Measurements from ENCODE around the gene SMS.

GRCh38 chrX:21911481-21911880, 29.0 kb upstream of the SMS start:
- TF ChIP-seq CTCF (IDR thresholded peaks at IDR 0.05) (no peak), EP300 (IDR thresholded peaks at IDR 0.05; ENCODE audit: low read depth) (no peak), POLR2AphosphoS5 (IDR thresholded peaks at IDR 0.05) (no peak), POLR2A (IDR thresholded peaks at IDR 0.05) (no peak)

Measured in transverse colon (tissue), 4 donors.